Activated CD4-positive, alpha-beta T cell treated with anti-CD3 and anti-CD28 coated beads, Interleukin-2, amount 10 ng/mL, durations not matched to agents 7 days and 5 days (primary cell): ENCODE measurements around the gene WT1. TPM values are rescaled to one million over a fixed set of nuclear protein-coding genes. Genes with fewer than 3 reads are reported as not detected.
"Not testable (repeated sequence)": the region's sequence is repeated elsewhere in the genome, so short reads cannot be mapped to it uniquely, and the experiment has no call there.

Source experiments
- CTCF ChIA-PET: fragments of 350-600 bp; sonication (Branson Sonifier 250); formaldehyde crosslinking; loops from one replicate; lab custom pipeline; 2021; ENCODE audit warnings: antibody characterized with exemption; lab: Charles Lee
- POLR2A ChIA-PET: fragments of 350-600 bp; sonication (Branson Sonifier 250); formaldehyde crosslinking; loops from one replicate; lab custom pipeline; 2021; ENCODE audit warnings: antibody characterized with exemption; lab: Charles Lee
- DNase-seq: peaks from one replicate; pipeline ENCODE4 v3.0.0-alpha.2; 2020
- H3K27ac Mint-ChIP-seq: one replicate; pipeline ENCODE4 v1.8.0; 2021; ENCODE audit warnings: mild to moderate bottlenecking, moderate library complexity, mixed read lengths
- H3K27me3 Mint-ChIP-seq: one replicate; pipeline ENCODE4 v1.8.0; 2021; ENCODE audit warnings: mixed read lengths
- H3K36me3 Mint-ChIP-seq: one replicate; pipeline ENCODE4 v1.8.0; 2021; ENCODE audit warnings: low read depth, mixed read lengths
- H3K4me1 Mint-ChIP-seq: one replicate; pipeline ENCODE4 v1.8.0; 2021; ENCODE audit warnings: mixed read lengths
- H3K4me3 Mint-ChIP-seq: one replicate; pipeline ENCODE4 v1.8.0; 2021; ENCODE audit warnings: mild to moderate bottlenecking, moderate library complexity, mixed read lengths
- H3K9me3 Mint-ChIP-seq: one replicate; pipeline ENCODE4 v1.8.0; 2021; ENCODE audit warnings: mixed read lengths
- total RNA-seq, 2 experiments: library from RNA; stranded (reverse); gene quantifications; one replicate each; pipeline ENCODE4 v1.2.3, GENCODE V29; 2021

Gene WT1
- not detected for total RNA-seq

GRCh38 chr11:32435511-32435941 is at the start of gene WT1:
TSS of gene WT1 (minus strand) at chr11:32435539.
- ChIA-PET POLR2A (interaction anchor here (0.5 kb wide), 1 partner anchor 351 kb away, joined by 3 read pairs; no protein-coding TSS in a partner anchor), CTCF (interaction anchor here (1.6 kb wide), 1 partner anchor 8 kb away, joined by 4 read pairs; no protein-coding TSS in a partner anchor)
- no peak for DNase-seq

GRCh38 chr11:32479291-32479690 is 44.0 kb upstream of the WT1 start:
- H3K27ac Mint-ChIP-seq: no peak overlapping the region
- no peak overlapping the region for H3K4me3 Mint-ChIP-seq
- H3K36me3 Mint-ChIP-seq: no peaks in the 10 kb centered on the region
- H3K9me3 Mint-ChIP-seq: no peaks in the 10 kb centered on the region
- no peak for DNase-seq
- H3K4me1 Mint-ChIP-seq: no peaks in the 10 kb centered on the region
- CTCF ChIA-PET: no interaction called here
- no peaks in the 10 kb centered on the region for H3K27me3 Mint-ChIP-seq
- POLR2A ChIA-PET: no interaction called here

More at GRCh38 chr11:32435511-32435941, at the start of gene WT1:
- H3K36me3 Mint-ChIP-seq: peaks cover 6% of the 10 kb centered on the region
- peaks cover 32% of the 10 kb centered on the region for H3K4me1 Mint-ChIP-seq
- H3K27me3 Mint-ChIP-seq: peaks cover 86% of the 10 kb centered on the region
- H3K9me3 Mint-ChIP-seq: no peaks in the 10 kb centered on the region
- H3K27ac Mint-ChIP-seq: peak within 1 kb of the TSS; percentile 86
- H3K4me3 Mint-ChIP-seq: no peak within 1 kb of the TSS

- CTCF ChIA-PET: interaction anchor here (0.7 kb wide), 1 partner anchor 9 kb away, joined by 3 read pairs; no protein-coding TSS in a partner anchor
- Mint-ChIP-seq H3K27ac (no peak overlapping the region), H3K4me3 (no peak overlapping the region), H3K9me3 (no peaks in the 10 kb centered on the region), H3K27me3 (no peaks in the 10 kb centered on the region), H3K4me1 (no peaks in the 10 kb centered on the region), H3K36me3 (no peaks in the 10 kb centered on the region)
- POLR2A ChIA-PET: no interaction called here
- DNase-seq: no peak
Observed at GRCh38 chr11:32478277-32478731, 43.0 kb upstream of the WT1 start.

- Mint-ChIP-seq H3K27ac (no peak overlapping the region), H3K4me1 (no peaks in the 10 kb centered on the region), H3K27me3 (no peaks in the 10 kb centered on the region), H3K4me3 (no peak overlapping the region), H3K9me3 (no peaks in the 10 kb centered on the region), H3K36me3 (no peaks in the 10 kb centered on the region)
- POLR2A ChIA-PET: no interaction called here
- DNase-seq: no peak
- CTCF ChIA-PET: no interaction called here
Observed at GRCh38 chr11:32473282-32473909, 38.1 kb upstream of the WT1 start.

- CTCF ChIA-PET: no interaction called here
Observed at GRCh38 chr11:32472226-32472625, 36.9 kb upstream of the WT1 start.

GRCh38 chr11:32471544-32471943 is 36.2 kb upstream of the WT1 start:
- H3K27me3 Mint-ChIP-seq, H3K36me3 Mint-ChIP-seq, H3K9me3 Mint-ChIP-seq, H3K27ac Mint-ChIP-seq, H3K4me1 Mint-ChIP-seq, POLR2A ChIA-PET, CTCF ChIA-PET, H3K4me3 Mint-ChIP-seq, DNase-seq: not testable (repeated sequence)

More at GRCh38 chr11:32472226-32472625, 36.9 kb upstream of the WT1 start:
- no peak for DNase-seq
- H3K27ac Mint-ChIP-seq: no peak overlapping the region
- no peaks in the 10 kb centered on the region for H3K4me1 Mint-ChIP-seq
- no peaks in the 10 kb centered on the region for H3K9me3 Mint-ChIP-seq
- H3K4me3 Mint-ChIP-seq: no peak overlapping the region
- POLR2A ChIA-PET: no interaction called here
- H3K36me3 Mint-ChIP-seq: no peaks in the 10 kb centered on the region
- no peaks in the 10 kb centered on the region for H3K27me3 Mint-ChIP-seq

- Mint-ChIP-seq H3K9me3 (no peaks in the 10 kb centered on the region), H3K27ac (no peak overlapping the region), H3K4me3 (no peak overlapping the region), H3K4me1 (no peaks in the 10 kb centered on the region), H3K27me3 (peaks cover 2% of the 10 kb centered on the region), H3K36me3 (no peaks in the 10 kb centered on the region)
- POLR2A ChIA-PET: no interaction called here
- CTCF ChIA-PET: interaction anchor here (0.6 kb wide), 1 partner anchor 586 kb away, joined by 3 read pairs; no protein-coding TSS in a partner anchor
- no peak for DNase-seq
Observed at GRCh38 chr11:32469791-32470190, 34.5 kb upstream of the WT1 start.

GRCh38 chr11:32466279-32466915 is 31.1 kb upstream of the WT1 start:
- no peak for DNase-seq
- no peaks in the 10 kb centered on the region for H3K4me1 Mint-ChIP-seq
- no peak overlapping the region for H3K27ac Mint-ChIP-seq
- ChIA-PET POLR2A (no interaction called here), CTCF (no interaction called here)
- H3K36me3 Mint-ChIP-seq: no peaks in the 10 kb centered on the region
- H3K4me3 Mint-ChIP-seq: no peak overlapping the region
- H3K9me3 Mint-ChIP-seq: no peaks in the 10 kb centered on the region
- peaks cover 2% of the 10 kb centered on the region for H3K27me3 Mint-ChIP-seq

- CTCF ChIA-PET: interaction anchor here (0.7 kb wide), 1 partner anchor 46 kb away, joined by 3 read pairs; no protein-coding TSS in a partner anchor
- no peak for DNase-seq
- no peaks in the 10 kb centered on the region for H3K36me3 Mint-ChIP-seq
- no peaks in the 10 kb centered on the region for H3K4me1 Mint-ChIP-seq
- H3K27ac Mint-ChIP-seq: no peak overlapping the region
- H3K4me3 Mint-ChIP-seq: no peak overlapping the region
- H3K27me3 Mint-ChIP-seq: peaks cover 2% of the 10 kb centered on the region
- POLR2A ChIA-PET: no interaction called here
- no peaks in the 10 kb centered on the region for H3K9me3 Mint-ChIP-seq
Observed at GRCh38 chr11:32464078-32464477, 28.7 kb upstream of the WT1 start.

- Mint-ChIP-seq H3K27me3 (peaks cover 2% of the 10 kb centered on the region), H3K27ac (no peak overlapping the region), H3K36me3 (no peaks in the 10 kb centered on the region), H3K4me3 (no peak overlapping the region), H3K4me1 (no peaks in the 10 kb centered on the region), H3K9me3 (no peaks in the 10 kb centered on the region)
- DNase-seq: no peak
- ChIA-PET POLR2A (no interaction called here), CTCF (no interaction called here)
Observed at GRCh38 chr11:32462011-32462690, 26.8 kb upstream of the WT1 start.

- DNase-seq: no peak
- Mint-ChIP-seq H3K4me3 (no peak overlapping the region), H3K27me3 (no peaks in the 10 kb centered on the region), H3K36me3 (no peaks in the 10 kb centered on the region), H3K9me3 (no peaks in the 10 kb centered on the region), H3K4me1 (no peaks in the 10 kb centered on the region), H3K27ac (no peak overlapping the region)
- CTCF ChIA-PET: no interaction called here
- POLR2A ChIA-PET: no interaction called here
Observed at GRCh38 chr11:32456864-32457263, 21.5 kb upstream of the WT1 start.

- CTCF ChIA-PET: no interaction called here
- H3K4me1 Mint-ChIP-seq: no peaks in the 10 kb centered on the region
- H3K36me3 Mint-ChIP-seq: no peaks in the 10 kb centered on the region
- H3K4me3 Mint-ChIP-seq: no peak overlapping the region
- POLR2A ChIA-PET: no interaction called here
- H3K9me3 Mint-ChIP-seq: no peaks in the 10 kb centered on the region
- no peak overlapping the region for H3K27ac Mint-ChIP-seq
- DNase-seq: no peak
- H3K27me3 Mint-ChIP-seq: peaks cover 7% of the 10 kb centered on the region
Observed at GRCh38 chr11:32454993-32455392, 19.7 kb upstream of the WT1 start.

GRCh38 chr11:32451808-32452207 is 16.5 kb upstream of the WT1 start:
- POLR2A ChIA-PET: no interaction called here
- peaks cover 16% of the 10 kb centered on the region for H3K27me3 Mint-ChIP-seq
- DNase-seq: no peak
- H3K27ac Mint-ChIP-seq: no peak overlapping the region
- no peaks in the 10 kb centered on the region for H3K9me3 Mint-ChIP-seq
- no peaks in the 10 kb centered on the region for H3K36me3 Mint-ChIP-seq
- CTCF ChIA-PET: no interaction called here
- H3K4me1 Mint-ChIP-seq: no peaks in the 10 kb centered on the region
- H3K4me3 Mint-ChIP-seq: no peak overlapping the region
